Measurements from ENCODE around the gene PDCD4. TPM values are rescaled to one million over a fixed set of nuclear protein-coding genes. Genes with fewer than 3 reads are reported as not detected.

Gene PDCD4
- polyA plus RNA-seq, 4 donors = 226 to 277 (median 246) TPM

DNA sequence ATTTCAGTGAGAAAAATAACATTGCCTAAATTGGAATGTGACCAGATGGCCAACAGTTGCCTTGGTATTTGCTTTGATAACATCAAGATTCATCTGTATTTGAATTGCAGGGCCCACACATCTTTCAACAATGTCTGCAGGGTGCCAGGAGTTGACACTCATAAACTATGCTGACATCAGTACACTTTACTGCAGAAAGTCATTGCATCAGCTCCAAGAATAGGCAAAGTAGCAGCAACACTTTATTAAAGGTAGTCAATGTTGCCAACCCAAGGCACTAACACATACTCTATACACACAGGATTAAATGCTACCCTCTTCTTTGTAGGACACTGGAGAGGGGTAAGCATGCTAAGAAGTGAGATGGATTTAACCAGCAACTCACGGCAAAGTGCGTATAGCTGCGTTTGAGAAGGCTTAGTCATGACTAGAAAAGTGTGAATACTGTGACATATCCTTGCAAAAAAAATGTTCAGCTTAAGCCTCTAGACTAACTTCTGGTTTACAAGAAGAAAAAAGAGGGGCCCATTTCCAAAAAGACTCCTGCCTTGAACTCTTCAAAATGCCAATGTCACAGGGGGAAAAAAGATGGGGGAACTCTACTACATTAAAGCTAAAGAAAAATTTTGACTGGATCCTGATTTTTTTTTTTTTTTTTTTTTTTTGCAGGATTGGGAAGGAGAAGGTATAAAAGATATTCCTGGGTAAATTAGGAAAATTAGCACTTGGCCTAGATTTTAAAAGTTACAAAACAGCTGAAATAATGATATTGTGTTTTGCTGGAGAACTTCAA is 45.0 kb downstream of the PDCD4 start:
- no peak for DNase-seq (ENCODE audit: low read depth in 4 of 4, low spot score in 3 of 4)

DNA sequence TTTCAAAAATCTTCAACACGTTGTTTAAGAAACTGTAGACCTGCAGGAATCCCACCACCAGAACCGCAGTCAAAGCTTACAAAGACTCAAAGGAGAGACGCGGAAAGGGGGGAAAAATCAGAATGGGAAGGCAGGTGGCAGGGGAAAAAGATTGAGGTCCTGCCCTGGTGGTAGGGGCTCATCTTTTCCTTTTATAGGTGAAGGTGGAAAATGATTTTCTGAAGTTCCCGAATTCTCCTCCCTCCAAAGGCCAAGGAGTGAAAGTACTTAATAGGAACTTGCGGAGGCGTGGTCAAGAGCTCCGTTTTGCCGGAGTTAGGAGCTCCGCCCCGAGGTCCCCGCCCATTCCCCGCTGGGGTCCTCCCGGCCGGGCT is 46.5 kb downstream of the PDCD4 start:
- peak in 3 of 4 donors; percentile 81 to 91 (median 88) for DNase-seq (ENCODE audit: low read depth in 4 of 4, low spot score in 3 of 4)

GRCh38 chr10:110918643-110919348 is 47.1 kb downstream of the PDCD4 start, which contains the start of gene BBIP1:
Gene BBIP1, minus strand, starts transcription at chr10:110919180. Its CDS starts 1,023 bp downstream, at chr10:110918157.
- DNase-seq (ENCODE audit: low read depth in 4 of 4, low spot score in 3 of 4) = peak; percentile 98 to 99 (median 98)

GRCh38 chr10:110919349-110919931 is 47.7 kb downstream of the PDCD4 start, which contains the start of gene SHOC2:
Gene SHOC2, plus strand, starts transcription at chr10:110919604. Its CDS starts 44,755 bp downstream, at chr10:110964359.
- DNase-seq (ENCODE audit: low read depth in 4 of 4, low spot score in 3 of 4) = peak in 1 of 4 donors; percentile 42

- DNase-seq (ENCODE audit: low read depth in 4 of 4, low spot score in 3 of 4) = peak; percentile 45 to 62 (median 52)
Observed at GRCh38 chr10:110919971-110920881, 48.5 kb downstream of the PDCD4 start.

- DNase-seq (ENCODE audit: low read depth in 4 of 4, low spot score in 3 of 4) = no peak
Observed at GRCh38 chr10:110923856-110924493, 52.2 kb downstream of the PDCD4 start.

DNA sequence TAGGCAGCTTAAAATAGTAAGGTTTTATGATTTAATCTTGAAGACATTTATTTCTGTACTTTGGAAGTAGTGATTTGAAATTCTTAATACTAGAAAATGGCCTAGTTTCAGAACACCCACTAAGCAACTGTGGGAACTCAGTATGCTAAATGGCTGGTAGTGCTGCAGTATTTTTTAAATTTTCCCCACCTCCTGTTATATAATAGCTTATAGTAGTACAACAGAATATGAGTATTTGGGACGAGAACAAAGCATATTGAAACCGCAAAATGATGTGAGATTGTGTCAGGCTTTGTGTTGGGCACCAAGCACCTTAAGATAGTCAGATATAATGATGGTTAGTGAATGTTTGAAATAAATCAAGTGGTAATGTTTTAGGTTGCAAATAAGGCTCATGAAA is 55.7 kb downstream of the PDCD4 start:
- DNase-seq (ENCODE audit: low read depth in 4 of 4, low spot score in 3 of 4) = no peak

- DNase-seq (ENCODE audit: low read depth in 4 of 4, low spot score in 3 of 4) = no peak
Observed at GRCh38 chr10:110931769-110932381, 60.1 kb downstream of the PDCD4 start.

GRCh38 chr10:110932505-110933180 is 60.9 kb downstream of the PDCD4 start:
- DNase-seq (ENCODE audit: low read depth in 4 of 4, low spot score in 3 of 4) = no peak

DNA sequence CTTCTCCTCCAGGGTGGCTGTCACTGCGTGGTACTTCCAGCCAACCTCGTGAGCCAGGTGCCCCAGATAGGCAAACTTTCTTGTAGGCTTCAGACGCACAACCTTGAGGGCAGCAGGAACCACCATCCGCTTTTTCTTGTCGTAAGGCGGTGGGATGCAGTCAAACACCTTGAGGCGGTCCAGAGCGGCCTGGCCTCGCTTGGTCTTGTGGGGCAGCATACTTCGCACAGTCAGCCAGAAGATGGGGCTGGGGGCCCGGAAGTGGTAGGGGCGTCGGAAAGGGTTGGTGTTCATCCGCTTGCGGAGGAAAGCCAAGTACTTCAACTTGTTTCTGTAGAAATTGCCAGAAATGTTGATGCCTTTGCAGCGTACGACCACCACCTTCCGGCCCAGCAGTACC is 65.0 kb downstream of the PDCD4 start:
- DNase-seq (ENCODE audit: low read depth in 4 of 4, low spot score in 3 of 4) = no peak

- no peak for DNase-seq (ENCODE audit: low read depth in 4 of 4, low spot score in 3 of 4)
Observed at GRCh38 chr10:110939419-110939818, 67.7 kb downstream of the PDCD4 start.

- no peak for DNase-seq (ENCODE audit: low read depth in 4 of 4, low spot score in 3 of 4)
Observed at GRCh38 chr10:110944792-110945396, 73.2 kb downstream of the PDCD4 start.

GRCh38 chr10:110946496-110946895 is 74.8 kb downstream of the PDCD4 start:
- no peak for DNase-seq (ENCODE audit: low read depth in 4 of 4, low spot score in 3 of 4)

- no peak for DNase-seq (ENCODE audit: low read depth in 4 of 4, low spot score in 3 of 4)
Observed at GRCh38 chr10:110947061-110947595, 75.4 kb downstream of the PDCD4 start.

Data from left renal pelvis (tissue), 4 donors.